Osteoblast (primary cell): ENCODE measurements around the gene MRPS22. TPM values are rescaled to one million over a fixed set of nuclear protein-coding genes. Genes with fewer than 3 reads are reported as not detected.

Experiments
- DNase-seq: peaks from one replicate; pipeline ENCODE4 v3.0.0; 2011; ENCODE audit warnings: low spot score, mixed read lengths; ENCODE audit not compliant: insufficient read length; ENCODE audit errors: missing footprints
- H2AFZ ChIP-seq: 2 replicates; pipeline ENCODE4 v1.6.0; 2011; ENCODE audit warnings: mild to moderate bottlenecking, low read length
- H3K27ac ChIP-seq: 2 replicates; pipeline ENCODE4 v1.5.1; 2011; ENCODE audit warnings: mild to moderate bottlenecking, low read depth, low read length, moderate library complexity
- H3K27me3 ChIP-seq: 2 replicates; pipeline ENCODE4 v1.6.0; 2012; ENCODE audit warnings: mild to moderate bottlenecking, control low read depth, inconsistent platforms, low read length, moderate library complexity; ENCODE audit not compliant: insufficient read depth
- H3K36me3 ChIP-seq: 2 replicates; pipeline ENCODE4 v1.5.1; 2011; ENCODE audit warnings: mild to moderate bottlenecking, low read length, control low read depth, moderate library complexity; ENCODE audit not compliant: insufficient read depth
- H3K4me1 ChIP-seq: 2 replicates; pipeline ENCODE4 v1.5.1; 2011; ENCODE audit warnings: mild to moderate bottlenecking, low read length, control low read depth, moderate library complexity; ENCODE audit not compliant: insufficient read depth
- H3K4me2 ChIP-seq: 2 replicates; pipeline ENCODE4 v1.6.0; 2011; ENCODE audit warnings: mild to moderate bottlenecking, low read length; ENCODE audit not compliant: insufficient read depth
- H3K4me3 ChIP-seq: fragments of 200-600 bp; sonication (generic); 3 replicates; pipeline ENCODE4 v1.5.1; 2012; ENCODE audit warnings: mild to moderate bottlenecking, low read length, inconsistent platforms; ENCODE audit not compliant: insufficient read depth
- H3K79me2 ChIP-seq: 2 replicates; pipeline ENCODE4 v1.6.0; 2012; ENCODE audit warnings: mild to moderate bottlenecking, low read length, control low read depth, inconsistent platforms; ENCODE audit not compliant: insufficient read depth
- H3K9me3 ChIP-seq: 2 replicates; pipeline ENCODE4 v1.5.1; 2011; ENCODE audit warnings: low read depth, low read length, control low read depth
- H4K20me1 ChIP-seq: 2 replicates; pipeline ENCODE4 v1.6.0; 2012; ENCODE audit warnings: mild to moderate bottlenecking, low read length, control low read depth; ENCODE audit not compliant: insufficient read depth
- total RNA-seq: library from RNA; depleted of rRNA; stranded (reverse); fragments of >200 nt; gene quantifications from 2 replicates; pipeline ENCODE4 v1.2.3, GENCODE V29; 2012
- TF ChIP-seq, protein P1 (sequence below): IDR thresholded peaks from 2 replicates; pipeline ENCODE4 v1.5.1; 2011; ENCODE audit warnings: mild to moderate bottlenecking, low read depth, low read length, moderate library complexity; ENCODE audit errors: extremely low read depth

MRPS22 gene
- total RNA-seq, 1 donor, result 65.1 TPM

DNA sequence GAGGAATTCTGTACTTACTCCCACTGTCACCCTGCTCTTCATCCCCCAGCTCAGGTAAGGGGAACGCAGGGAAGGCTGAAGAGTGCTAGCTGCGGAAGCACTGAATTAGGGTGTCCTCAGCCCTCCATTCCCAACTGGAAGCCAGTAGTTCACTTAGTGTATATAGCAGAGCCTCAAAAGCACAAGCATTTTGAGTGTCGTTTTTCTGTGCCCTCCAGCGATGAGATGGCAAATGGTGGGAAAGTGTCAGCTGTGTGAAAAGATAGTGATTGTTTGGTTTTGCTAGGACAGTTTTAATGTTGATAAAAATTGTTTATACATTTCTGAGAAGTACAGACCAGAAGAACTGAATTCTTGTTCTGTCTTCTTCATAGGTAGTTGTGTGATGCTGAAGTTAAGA is 10.8 kb downstream of the MRPS22 start:
- TF ChIP-seq, protein P1, sequence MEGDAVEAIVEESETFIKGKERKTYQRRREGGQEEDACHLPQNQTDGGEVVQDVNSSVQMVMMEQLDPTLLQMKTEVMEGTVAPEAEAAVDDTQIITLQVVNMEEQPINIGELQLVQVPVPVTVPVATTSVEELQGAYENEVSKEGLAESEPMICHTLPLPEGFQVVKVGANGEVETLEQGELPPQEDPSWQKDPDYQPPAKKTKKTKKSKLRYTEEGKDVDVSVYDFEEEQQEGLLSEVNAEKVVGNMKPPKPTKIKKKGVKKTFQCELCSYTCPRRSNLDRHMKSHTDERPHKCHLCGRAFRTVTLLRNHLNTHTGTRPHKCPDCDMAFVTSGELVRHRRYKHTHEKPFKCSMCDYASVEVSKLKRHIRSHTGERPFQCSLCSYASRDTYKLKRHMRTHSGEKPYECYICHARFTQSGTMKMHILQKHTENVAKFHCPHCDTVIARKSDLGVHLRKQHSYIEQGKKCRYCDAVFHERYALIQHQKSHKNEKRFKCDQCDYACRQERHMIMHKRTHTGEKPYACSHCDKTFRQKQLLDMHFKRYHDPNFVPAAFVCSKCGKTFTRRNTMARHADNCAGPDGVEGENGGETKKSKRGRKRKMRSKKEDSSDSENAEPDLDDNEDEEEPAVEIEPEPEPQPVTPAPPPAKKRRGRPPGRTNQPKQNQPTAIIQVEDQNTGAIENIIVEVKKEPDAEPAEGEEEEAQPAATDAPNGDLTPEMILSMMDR, result no peak
- no peak for DNase-seq
- H3K4me3 ChIP-seq, result no peak overlapping the region
- H3K27me3 ChIP-seq, result no peaks in the 10 kb centered on the region
- H3K9me3 ChIP-seq, result no peaks in the 10 kb centered on the region
- H2AFZ ChIP-seq, result no peak overlapping the region
- H4K20me1 ChIP-seq, result no peaks in the 10 kb centered on the region
- no peaks in the 10 kb centered on the region for H3K79me2 ChIP-seq
- no peak overlapping the region for H3K4me2 ChIP-seq
- no peaks in the 10 kb centered on the region for H3K4me1 ChIP-seq
- no peak overlapping the region for H3K27ac ChIP-seq
- H3K36me3 ChIP-seq, result peaks cover 98% of the 10 kb centered on the region

DNA sequence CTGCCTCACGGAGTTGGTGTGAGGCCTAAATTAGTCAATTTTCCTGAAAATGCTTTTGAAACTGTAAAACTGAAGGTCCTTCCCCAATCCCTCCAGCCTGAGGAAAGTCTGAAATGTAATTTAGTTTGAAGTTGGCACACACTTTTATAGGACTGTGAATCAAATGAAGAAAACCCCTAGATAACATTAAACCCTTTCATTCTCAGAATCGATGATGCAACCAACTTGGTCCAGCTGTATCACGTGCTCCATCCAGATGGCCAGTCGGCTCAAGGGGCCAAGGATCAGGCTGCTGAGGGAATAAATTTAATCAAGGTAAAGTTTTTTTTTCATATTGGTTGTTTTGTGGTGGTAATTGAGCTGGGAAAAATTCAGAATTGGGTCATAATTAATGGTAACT is 11.7 kb downstream of the MRPS22 start:
- Histone ChIP-seq H3K27ac (no peak overlapping the region), H3K27me3 (no peaks in the 10 kb centered on the region), H4K20me1 (peaks cover 4% of the 10 kb centered on the region), H3K79me2 (no peaks in the 10 kb centered on the region), H3K4me1 (no peaks in the 10 kb centered on the region), H3K4me3 (no peak overlapping the region), H3K4me2 (no peak overlapping the region), H3K9me3 (no peaks in the 10 kb centered on the region), H2AFZ (no peak overlapping the region), H3K36me3 (peaks cover 99% of the 10 kb centered on the region)
- no peak for DNase-seq
- TF ChIP-seq, protein P1, result no peak

DNA sequence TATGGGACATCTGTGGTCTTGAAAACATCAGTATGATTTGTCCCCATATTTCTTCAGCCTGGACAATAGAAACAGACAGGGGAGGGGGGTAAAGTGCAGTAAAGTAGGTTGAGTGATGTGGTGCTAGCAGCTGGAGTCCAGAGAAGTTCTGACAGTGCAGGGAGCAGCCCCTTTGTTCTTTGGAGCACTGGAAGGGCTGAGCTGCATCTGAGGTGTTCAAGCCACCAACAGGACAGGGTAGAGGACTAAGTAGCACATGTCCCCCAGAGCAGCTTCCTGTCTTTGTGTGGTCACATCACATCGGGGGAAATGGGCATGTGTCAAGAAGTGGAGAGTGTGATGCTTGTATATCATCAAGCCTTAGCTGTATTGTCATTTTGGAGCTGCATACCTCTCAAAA is 12.1 kb downstream of the MRPS22 start:
- H2AFZ ChIP-seq, result no peak overlapping the region
- H3K27ac ChIP-seq, result no peak overlapping the region
- H4K20me1 ChIP-seq, result peaks cover 4% of the 10 kb centered on the region
- no peaks in the 10 kb centered on the region for H3K79me2 ChIP-seq
- TF ChIP-seq, protein P1, result no peak
- no peaks in the 10 kb centered on the region for H3K27me3 ChIP-seq
- H3K4me3 ChIP-seq, result no peak overlapping the region
- H3K4me1 ChIP-seq, result no peaks in the 10 kb centered on the region
- no peaks in the 10 kb centered on the region for H3K9me3 ChIP-seq
- no peak for DNase-seq
- no peak overlapping the region for H3K4me2 ChIP-seq
- H3K36me3 ChIP-seq, result peaks cover 99% of the 10 kb centered on the region

DNA sequence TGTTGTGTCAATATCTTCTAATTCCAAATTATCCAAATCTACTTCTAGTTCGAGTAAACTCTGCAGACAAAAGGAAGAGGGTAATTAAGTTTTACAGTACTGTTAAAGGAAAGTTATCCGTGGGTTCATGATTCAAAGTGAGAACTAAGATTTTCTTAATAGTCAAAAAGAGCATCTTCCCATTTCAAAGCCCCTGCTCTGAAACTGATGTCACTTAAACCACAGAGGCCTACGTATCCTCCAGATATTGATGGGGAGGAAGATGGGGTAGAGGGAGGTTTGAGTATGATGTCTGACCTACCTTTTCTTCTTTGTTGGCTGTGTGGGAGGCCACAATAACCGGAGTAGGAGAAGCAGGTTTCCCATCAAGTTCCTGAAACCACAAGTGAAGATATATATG is 14.1 kb downstream of the MRPS22 start:
- no peak overlapping the region for H3K4me2 ChIP-seq
- no peaks in the 10 kb centered on the region for H3K4me1 ChIP-seq
- H3K79me2 ChIP-seq, result peaks cover 3% of the 10 kb centered on the region
- H4K20me1 ChIP-seq, result peaks cover 7% of the 10 kb centered on the region
- no peak for DNase-seq
- H3K4me3 ChIP-seq, result no peak overlapping the region
- no peak overlapping the region for H3K27ac ChIP-seq
- TF ChIP-seq, protein P1, result no peak
- H3K27me3 ChIP-seq, result no peaks in the 10 kb centered on the region
- H3K36me3 ChIP-seq, result peaks cover 99% of the 10 kb centered on the region
- no peaks in the 10 kb centered on the region for H3K9me3 ChIP-seq
- no peak overlapping the region for H2AFZ ChIP-seq
